Skeletal muscle satellite cell (primary cell): ENCODE data around the gene TNK1.

Experiments
- H3K27me3 ChIP-seq: 2 replicates; pipeline ENCODE4 v1.7.0; 2013; ENCODE audit warnings: low read length; ENCODE audit not compliant: control insufficient read depth, insufficient read depth
- H3K36me3 ChIP-seq: 2 replicates; pipeline ENCODE4 v1.7.0; 2013; ENCODE audit warnings: mild to moderate bottlenecking, control low read depth, low read length; ENCODE audit not compliant: insufficient read depth
- H3K4me1 ChIP-seq: 2 replicates; pipeline ENCODE4 v1.7.0; 2013; ENCODE audit warnings: low read length; ENCODE audit not compliant: control insufficient read depth, insufficient read depth
- H3K4me2 ChIP-seq: 2 replicates; pipeline ENCODE4 v1.7.0; 2013; ENCODE audit warnings: mild to moderate bottlenecking, low read length
- H3K4me3 ChIP-seq: 2 replicates; pipeline ENCODE4 v1.7.0; 2013; ENCODE audit warnings: low read length
- H3K9ac ChIP-seq: 2 replicates; pipeline ENCODE4 v1.7.0; 2013; ENCODE audit warnings: mild to moderate bottlenecking, low read depth, low read length, moderate library complexity
- H3K9me3 ChIP-seq: replicated peaks from 2 replicates; pipeline ENCODE4 v1.7.0; 2013; ENCODE audit warnings: mild to moderate bottlenecking, control low read depth, low read length

Gene TNK1

DNA sequence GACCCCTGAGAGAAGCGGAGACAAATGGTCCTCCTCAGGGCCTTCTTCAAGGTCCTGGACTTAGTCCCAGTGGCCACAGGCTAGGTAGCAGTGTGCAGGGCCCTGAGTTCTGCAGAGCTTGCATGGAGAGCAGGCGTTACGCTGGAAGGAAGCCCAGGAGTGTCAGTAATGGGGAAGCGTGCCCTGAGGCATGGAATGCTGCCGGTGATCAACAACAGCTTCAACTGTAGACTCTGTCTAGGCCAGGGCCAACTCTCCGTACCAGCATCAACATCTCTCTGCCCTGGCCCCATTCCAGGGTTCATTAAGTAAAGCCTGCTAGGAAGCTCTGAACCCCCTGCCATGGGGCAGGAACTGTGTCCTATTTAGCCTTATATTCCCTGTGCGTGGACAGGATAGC, 568 bp upstream of the TNK1 start:
- peaks cover 9% of the 10 kb centered on the region for H3K9me3 ChIP-seq
- peaks cover 46% of the 10 kb centered on the region for H3K27me3 ChIP-seq
- no peak overlapping the region for H3K4me3 ChIP-seq
- no peak overlapping the region for H3K9ac ChIP-seq
- peak overlapping the region; percentile 39 for H3K4me2 ChIP-seq
- H3K4me1 ChIP-seq, result peaks cover 12% of the 10 kb centered on the region
- no peaks in the 10 kb centered on the region for H3K36me3 ChIP-seq

DNA sequence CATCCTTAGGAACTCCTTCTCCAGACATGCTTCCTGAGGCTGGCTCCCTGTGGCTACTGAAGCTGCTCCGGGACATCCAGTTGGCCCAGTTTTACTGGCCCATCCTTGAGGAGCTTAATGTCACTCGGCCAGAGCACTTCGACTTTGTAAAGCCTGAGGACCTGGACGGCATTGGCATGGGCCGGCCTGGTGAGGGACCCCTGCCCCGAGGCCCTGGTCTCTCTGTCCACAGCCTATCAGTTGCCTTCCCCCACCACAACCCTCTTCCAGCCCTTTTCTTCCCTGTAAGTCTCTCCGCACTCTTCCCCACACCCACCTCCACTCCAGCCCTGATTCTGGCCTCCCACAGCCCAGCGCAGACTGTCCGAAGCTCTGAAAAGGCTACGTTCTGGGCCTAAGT, 2.0 kb downstream of the TNK1 start:
- Histone ChIP-seq H3K27me3 (peaks cover 46% of the 10 kb centered on the region), H3K4me1 (peaks cover 12% of the 10 kb centered on the region), H3K4me2 (no peak overlapping the region)

DNA sequence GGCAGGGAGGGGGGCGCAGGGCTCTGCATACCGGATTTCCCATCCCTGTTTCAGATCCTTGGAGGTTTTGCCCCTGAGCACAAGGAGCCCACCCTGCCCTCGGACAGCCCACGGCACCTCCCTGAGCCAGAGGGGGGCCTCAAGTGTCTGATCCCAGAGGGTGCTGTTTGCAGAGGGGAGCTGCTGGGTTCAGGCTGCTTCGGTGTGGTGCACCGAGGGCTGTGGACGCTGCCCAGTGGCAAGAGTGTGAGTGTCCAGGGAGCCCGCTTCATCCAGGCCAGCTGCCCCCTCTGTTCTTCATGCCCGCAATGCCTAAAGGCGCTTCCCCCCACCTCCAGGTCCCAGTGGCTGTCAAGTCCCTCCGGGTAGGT, 2.5 kb downstream of the TNK1 start:
- Histone ChIP-seq H3K27me3 (peaks cover 46% of the 10 kb centered on the region), H3K4me1 (peaks cover 12% of the 10 kb centered on the region), H3K36me3 (peaks cover 6% of the 10 kb centered on the region), H3K4me2 (peak overlapping the region; percentile 87), H3K4me3 (no peak overlapping the region), H3K9ac (no peak overlapping the region), H3K9me3 (peaks cover 9% of the 10 kb centered on the region)

More for the DNA sequence above, 2.0 kb downstream of the TNK1 start:
- H3K9me3 ChIP-seq, result peaks cover 9% of the 10 kb centered on the region
- no peak overlapping the region for H3K9ac ChIP-seq
- H3K4me3 ChIP-seq, result no peak overlapping the region
- H3K36me3 ChIP-seq, result peaks cover 2% of the 10 kb centered on the region

DNA sequence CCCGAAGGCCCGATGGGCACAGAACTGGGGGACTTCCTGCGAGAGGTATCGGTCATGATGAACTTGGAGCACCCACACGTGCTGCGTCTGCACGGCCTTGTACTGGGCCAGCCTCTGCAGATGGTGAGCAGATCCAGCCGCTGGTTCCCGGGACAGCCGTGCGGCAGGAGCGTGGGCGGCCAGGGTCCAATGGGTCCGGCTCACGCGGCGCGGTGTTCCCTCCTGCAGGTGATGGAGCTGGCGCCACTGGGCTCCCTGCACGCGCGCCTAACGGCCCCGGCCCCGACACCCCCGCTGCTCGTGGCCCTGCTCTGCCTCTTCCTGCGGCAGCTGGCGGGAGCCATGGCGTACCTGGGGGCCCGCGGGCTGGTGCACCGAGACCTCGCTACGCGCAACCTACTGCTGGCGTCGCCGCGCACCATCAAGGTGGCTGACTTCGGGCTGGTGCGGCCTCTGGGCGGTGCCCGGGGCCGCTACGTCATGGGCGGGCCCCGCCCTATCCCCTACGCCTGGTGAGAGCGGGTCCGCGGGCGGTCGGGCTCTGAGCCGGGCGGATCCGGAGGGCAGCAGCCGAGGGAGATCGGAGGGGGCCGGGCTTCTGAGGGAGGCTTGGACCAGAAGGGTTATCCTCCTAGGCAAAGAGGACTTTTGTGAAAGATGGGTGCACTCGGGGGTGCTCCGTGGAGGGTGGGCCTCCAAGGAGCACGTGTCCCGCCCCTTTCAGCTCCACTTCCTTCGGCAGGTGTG, 3.0 kb downstream of the TNK1 start:
- H3K4me3 ChIP-seq, result peak overlapping the region; percentile 63
- H3K36me3 ChIP-seq, result peaks cover 12% of the 10 kb centered on the region
- no peak overlapping the region for H3K9ac ChIP-seq
- peaks cover 9% of the 10 kb centered on the region for H3K9me3 ChIP-seq
- peak overlapping the region; percentile 87 for H3K4me2 ChIP-seq
- peaks cover 46% of the 10 kb centered on the region for H3K27me3 ChIP-seq
- peaks cover 12% of the 10 kb centered on the region for H3K4me1 ChIP-seq

DNA sequence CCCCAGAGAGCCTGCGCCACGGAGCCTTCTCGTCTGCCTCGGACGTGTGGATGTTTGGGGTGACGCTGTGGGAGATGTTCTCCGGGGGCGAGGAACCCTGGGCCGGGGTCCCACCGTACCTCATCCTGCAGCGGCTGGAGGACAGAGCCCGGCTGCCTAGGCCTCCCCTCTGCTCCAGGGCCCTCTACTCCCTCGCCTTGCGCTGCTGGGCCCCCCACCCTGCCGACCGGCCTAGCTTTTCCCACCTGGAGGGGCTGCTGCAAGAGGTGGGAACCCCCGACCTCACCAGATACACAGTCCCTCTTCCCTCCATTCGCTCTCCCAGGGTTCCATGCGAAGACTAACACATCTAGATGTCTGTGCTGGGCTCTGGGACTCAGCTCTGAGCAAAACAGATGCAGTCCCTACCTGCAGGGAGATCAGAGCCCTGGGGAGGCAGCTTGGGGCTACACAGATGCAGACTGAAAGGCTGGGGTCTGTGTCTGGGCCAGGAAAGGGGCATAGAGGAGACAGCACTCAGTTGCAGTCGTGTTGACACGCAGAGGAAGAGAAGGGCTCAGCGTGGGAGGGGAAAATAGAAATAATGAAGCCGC, 3.7 kb downstream of the TNK1 start:
- peaks cover 19% of the 10 kb centered on the region for H3K36me3 ChIP-seq
- no peak overlapping the region for H3K9ac ChIP-seq
- peaks cover 12% of the 10 kb centered on the region for H3K4me1 ChIP-seq
- H3K4me3 ChIP-seq, result peak overlapping the region; percentile 63
- H3K27me3 ChIP-seq, result peaks cover 41% of the 10 kb centered on the region
- peaks cover 2% of the 10 kb centered on the region for H3K9me3 ChIP-seq
- peak overlapping the region; percentile 87 for H3K4me2 ChIP-seq

DNA sequence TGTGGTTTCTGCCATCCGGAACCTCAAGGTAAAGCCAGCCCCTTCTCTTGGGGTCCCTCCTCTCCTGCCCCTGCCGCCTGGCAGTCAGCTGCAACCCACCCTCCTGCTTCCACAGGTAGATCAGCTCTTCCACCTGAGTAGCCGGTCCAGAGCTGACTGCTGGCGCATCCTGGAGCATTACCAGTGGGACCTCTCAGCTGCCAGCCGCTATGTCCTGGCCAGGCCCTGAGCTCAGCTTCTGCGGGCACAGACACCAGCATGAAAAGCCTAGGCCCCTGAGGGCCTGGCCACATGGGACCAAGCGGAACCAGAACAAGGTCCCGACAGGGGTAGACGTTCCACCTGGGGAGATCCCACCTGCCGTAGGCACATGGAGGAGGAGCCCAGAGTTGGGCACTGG, 8.0 kb downstream of the TNK1 start:
- H3K4me1 ChIP-seq, result peaks cover 12% of the 10 kb centered on the region
- no peak overlapping the region for H3K4me3 ChIP-seq
- no peak overlapping the region for H3K4me2 ChIP-seq
- H3K9me3 ChIP-seq, result no peaks in the 10 kb centered on the region
- H3K9ac ChIP-seq, result no peak overlapping the region
- H3K27me3 ChIP-seq, result peaks cover 2% of the 10 kb centered on the region
- H3K36me3 ChIP-seq, result peaks cover 50% of the 10 kb centered on the region

DNA sequence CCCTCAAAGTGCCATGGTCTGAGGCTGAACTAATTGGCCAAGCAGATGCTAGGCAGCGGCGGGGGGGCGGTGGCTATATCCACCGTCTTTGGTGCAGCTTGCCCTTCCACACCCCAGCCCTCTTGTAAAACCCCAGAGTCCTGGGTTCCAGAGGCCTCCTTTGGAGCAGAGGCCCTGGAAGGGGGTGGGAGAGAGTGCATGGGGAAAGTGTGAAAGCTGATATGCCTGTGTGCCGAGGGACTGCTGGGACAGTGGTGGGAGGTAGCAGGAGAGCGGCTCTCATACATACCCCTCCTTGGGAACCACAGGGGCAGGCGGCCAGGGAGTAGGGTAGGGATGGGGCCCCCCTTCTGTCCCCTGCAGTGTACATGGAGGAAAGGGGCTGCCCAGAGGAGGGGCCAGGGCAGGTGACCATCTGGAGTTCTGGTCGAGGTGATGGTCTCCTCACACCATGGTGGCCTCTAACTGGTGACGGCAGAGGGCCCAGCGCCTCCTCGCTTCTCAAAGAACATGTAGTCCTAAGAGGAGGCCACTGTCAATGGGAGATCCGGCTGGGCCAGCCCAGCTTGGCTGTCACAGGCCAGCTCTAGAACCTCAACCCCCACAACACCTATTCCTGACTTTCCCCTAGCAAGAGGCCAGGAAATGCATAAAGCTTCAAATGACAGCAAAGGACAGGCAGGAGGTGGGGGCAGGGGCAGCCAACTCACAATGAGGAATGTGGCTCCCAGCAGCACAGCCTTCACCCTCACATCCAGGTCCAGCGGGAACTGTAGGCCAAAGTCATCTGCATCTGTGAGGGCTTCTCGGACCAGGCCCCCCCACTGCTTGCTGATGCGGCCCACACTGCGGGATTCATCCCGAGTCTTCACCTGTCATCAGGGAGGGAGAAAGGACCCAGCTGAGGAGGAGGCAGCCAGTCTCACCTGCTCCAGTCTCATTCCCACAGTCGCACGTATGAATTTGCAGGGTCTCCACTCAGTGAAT, 9.3 kb downstream of the TNK1 start:
- no peak overlapping the region for H3K4me2 ChIP-seq
- H3K9ac ChIP-seq, result no peak overlapping the region
- peaks cover 50% of the 10 kb centered on the region for H3K36me3 ChIP-seq
- no peaks in the 10 kb centered on the region for H3K9me3 ChIP-seq
- no peak overlapping the region for H3K4me3 ChIP-seq
- H3K4me1 ChIP-seq, result peaks cover 10% of the 10 kb centered on the region
- H3K27me3 ChIP-seq, result no peaks in the 10 kb centered on the region

DNA sequence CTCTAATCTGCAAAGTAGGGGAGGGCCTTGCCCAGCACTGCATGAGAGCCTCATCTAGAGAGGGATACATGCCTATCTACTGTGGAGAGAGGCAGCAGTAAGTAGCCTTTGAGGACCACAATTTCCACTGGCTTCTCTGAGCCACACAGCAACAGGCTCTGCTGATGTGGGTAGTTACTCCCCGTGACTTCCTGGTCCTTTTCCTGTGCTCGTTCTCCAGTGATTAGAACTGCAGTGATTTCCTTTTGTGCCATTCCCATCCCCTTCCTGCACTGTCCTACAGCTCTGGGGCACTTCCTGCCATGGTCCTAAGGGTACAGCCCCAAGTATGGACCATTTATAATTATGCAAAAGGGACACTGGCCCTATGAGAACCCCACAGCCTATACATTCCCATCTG, 10.4 kb downstream of the TNK1 start:
- Histone ChIP-seq H3K36me3 (peaks cover 50% of the 10 kb centered on the region), H3K4me1 (peaks cover 10% of the 10 kb centered on the region), H3K9me3 (no peaks in the 10 kb centered on the region), H3K4me2 (no peak overlapping the region), H3K27me3 (no peaks in the 10 kb centered on the region), H3K9ac (no peak overlapping the region), H3K4me3 (no peak overlapping the region)

DNA sequence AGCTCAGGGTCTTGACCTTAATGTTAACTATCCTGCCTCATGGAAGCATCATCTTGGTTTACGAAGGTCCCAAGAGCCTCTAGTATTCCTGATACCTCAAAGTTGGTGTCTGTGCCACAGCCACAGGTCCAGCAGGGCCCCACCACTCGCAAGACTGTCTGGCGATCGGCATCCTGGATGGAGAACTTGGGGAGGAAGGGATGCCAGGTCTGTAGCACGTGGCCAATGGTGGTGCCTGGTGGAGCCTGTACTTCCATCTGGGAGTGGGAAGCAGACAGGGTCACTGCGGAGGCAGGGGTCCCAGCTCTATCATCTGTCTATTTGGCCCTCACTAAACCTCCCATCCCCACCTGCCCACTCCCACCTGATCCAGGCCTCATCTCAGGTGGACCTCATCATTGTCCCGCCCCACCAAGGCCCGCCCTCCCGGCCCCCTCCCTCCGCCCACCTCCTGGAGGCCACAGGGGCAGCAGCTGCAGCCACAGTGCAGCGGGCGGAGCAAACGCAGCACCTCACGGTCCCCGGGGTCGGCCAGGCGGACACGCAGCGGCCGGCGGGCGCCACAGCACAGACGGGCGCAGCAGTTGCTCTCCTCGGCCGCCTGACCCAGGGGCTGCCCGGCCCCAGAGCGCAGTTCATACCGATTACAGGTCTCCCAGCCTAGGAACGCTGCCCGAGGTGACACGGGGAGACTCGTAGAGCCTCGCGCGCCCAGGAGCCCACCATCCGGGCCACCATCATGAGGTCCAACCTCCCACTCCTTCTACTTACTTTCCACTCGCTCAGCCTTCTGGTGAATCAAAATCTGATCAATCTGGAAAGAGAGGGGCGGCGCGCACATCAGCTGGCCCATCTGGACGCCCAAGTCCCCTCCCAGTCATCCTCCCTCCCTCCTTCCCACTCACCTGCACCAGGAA, 12.1 kb downstream of the TNK1 start:
- peak overlapping the region; percentile 86 for H3K9ac ChIP-seq

DNA sequence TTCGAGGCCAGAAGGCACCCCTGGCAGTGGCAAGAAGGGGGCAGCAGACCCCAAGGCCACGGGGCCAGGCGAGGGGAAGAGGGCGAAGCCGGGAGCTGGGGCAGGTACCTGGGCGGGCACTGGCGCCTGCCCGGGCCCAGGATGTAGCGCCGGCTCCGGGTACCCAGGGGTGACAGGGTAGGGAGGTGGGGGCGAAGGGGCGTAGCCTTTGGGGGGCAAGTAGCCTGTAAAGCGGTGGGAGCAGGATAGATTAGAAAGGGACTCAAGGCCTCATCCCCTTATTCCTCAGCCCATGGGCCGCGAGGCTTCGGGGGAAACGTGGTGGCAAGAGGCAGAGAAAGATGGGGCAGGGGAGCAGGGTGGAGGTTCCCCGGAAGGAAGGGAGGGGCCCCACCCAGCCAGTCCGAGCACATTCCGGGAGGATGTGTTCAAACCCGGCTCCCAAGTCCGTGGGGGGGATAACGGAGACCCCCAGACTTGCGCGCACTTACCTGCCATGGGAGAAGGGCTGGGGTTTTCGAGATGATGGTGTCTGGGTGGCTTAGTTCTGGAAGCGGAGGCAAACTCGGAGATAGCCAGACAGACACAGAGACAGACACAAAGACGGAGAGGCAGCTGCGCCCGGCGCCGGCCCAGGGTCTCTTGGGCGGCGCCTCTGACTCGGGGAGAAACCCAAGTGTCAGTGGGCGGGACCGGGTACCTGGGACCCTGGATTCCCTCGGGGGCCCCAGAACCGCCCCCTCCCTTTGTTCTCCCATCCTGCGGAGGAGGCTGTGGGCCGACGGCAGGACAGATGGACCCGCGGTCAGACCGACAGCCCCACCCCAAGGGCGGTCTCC, 12.9 kb downstream of the TNK1 start:
- peaks cover 10% of the 10 kb centered on the region for H3K4me1 ChIP-seq
- H3K9ac ChIP-seq, result peak overlapping the region; percentile 86
- peaks cover 39% of the 10 kb centered on the region for H3K36me3 ChIP-seq
- H3K27me3 ChIP-seq, result no peaks in the 10 kb centered on the region
- H3K4me3 ChIP-seq, result peak overlapping the region; percentile 76
- no peaks in the 10 kb centered on the region for H3K9me3 ChIP-seq
- H3K4me2 ChIP-seq, result peak overlapping the region; percentile 95

More for the DNA sequence above, 12.1 kb downstream of the TNK1 start:
- Histone ChIP-seq H3K9me3 (no peaks in the 10 kb centered on the region), H3K27me3 (no peaks in the 10 kb centered on the region), H3K4me1 (peaks cover 10% of the 10 kb centered on the region), H3K4me3 (peak overlapping the region; percentile 76), H3K4me2 (peak overlapping the region; percentile 95), H3K36me3 (peaks cover 48% of the 10 kb centered on the region)
